MM.1S (cell line): ENCODE measurements around the gene CPAMD8.

Experiments used
- CTCF ChIP-seq: fragments of 300-600 bp; sonication (generic); IDR thresholded peaks from 2 replicates; pipeline ENCODE4 v1.5.1; 2016; ENCODE audit warnings: antibody characterized with exemption, low read length, mixed read lengths
- EZH2 ChIP-seq: fragments of 300-600 bp; sonication (generic); optimal IDR thresholded peaks from 2 replicates; pipeline ENCODE3; 2017; ENCODE audit warnings: low read depth, mild to moderate bottlenecking, antibody characterized with exemption, low read length, mixed read lengths

- TF ChIP-seq CTCF = no peak
- no peak for TF ChIP-seq EZH2
These were observed 133.0 kb downstream of the CPAMD8 start for GRCh38 chr19:16893686-16893989.
